Fibroblast of pulmonary artery (primary cell): ENCODE data around the gene MAPK4.

ENCODE experiments used
- DNase-seq: peaks from one replicate; pipeline ENCODE4 v3.0.0-alpha.2; 2010; ENCODE audit warnings: low read depth
- H3K4me3 ChIP-seq: replicated peaks from 2 replicates; pipeline ENCODE4 v1.5.1; 2011; ENCODE audit warnings: low read depth, mild to moderate bottlenecking, control low read depth, low read length, moderate library complexity
- TF ChIP-seq, protein P1 (sequence below): IDR thresholded peaks from 2 replicates; pipeline ENCODE4 v1.5.1; 2011; ENCODE audit warnings: mild to moderate bottlenecking, control low read depth, low read length, inconsistent platforms; ENCODE audit errors: missing control alignments

The MAPK4 gene

DNA sequence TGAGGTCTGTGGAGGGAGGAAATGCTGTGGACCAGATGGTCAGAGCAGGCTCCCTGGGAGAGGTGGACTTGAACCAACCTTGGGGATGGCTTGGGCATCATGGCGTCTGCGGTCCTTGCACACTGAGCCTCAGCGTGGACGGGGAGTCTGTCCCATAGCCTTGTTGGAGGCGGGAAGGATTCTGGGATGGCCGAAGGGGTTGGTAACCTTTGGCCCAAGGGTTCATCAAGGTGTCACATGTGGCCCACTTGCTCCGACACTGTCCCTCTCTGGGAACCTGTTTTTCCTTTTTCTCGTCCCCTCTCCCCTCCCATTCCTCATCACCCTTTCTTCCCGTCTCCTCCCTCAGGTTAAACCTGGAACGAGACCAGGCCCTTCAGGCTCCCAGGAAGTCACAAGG is 66.4 kb downstream of the MAPK4 start:
- TF ChIP-seq, protein P1, sequence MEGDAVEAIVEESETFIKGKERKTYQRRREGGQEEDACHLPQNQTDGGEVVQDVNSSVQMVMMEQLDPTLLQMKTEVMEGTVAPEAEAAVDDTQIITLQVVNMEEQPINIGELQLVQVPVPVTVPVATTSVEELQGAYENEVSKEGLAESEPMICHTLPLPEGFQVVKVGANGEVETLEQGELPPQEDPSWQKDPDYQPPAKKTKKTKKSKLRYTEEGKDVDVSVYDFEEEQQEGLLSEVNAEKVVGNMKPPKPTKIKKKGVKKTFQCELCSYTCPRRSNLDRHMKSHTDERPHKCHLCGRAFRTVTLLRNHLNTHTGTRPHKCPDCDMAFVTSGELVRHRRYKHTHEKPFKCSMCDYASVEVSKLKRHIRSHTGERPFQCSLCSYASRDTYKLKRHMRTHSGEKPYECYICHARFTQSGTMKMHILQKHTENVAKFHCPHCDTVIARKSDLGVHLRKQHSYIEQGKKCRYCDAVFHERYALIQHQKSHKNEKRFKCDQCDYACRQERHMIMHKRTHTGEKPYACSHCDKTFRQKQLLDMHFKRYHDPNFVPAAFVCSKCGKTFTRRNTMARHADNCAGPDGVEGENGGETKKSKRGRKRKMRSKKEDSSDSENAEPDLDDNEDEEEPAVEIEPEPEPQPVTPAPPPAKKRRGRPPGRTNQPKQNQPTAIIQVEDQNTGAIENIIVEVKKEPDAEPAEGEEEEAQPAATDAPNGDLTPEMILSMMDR = no peak
- H3K4me3 ChIP-seq = no peak overlapping the region
- DNase-seq = no peak

DNA sequence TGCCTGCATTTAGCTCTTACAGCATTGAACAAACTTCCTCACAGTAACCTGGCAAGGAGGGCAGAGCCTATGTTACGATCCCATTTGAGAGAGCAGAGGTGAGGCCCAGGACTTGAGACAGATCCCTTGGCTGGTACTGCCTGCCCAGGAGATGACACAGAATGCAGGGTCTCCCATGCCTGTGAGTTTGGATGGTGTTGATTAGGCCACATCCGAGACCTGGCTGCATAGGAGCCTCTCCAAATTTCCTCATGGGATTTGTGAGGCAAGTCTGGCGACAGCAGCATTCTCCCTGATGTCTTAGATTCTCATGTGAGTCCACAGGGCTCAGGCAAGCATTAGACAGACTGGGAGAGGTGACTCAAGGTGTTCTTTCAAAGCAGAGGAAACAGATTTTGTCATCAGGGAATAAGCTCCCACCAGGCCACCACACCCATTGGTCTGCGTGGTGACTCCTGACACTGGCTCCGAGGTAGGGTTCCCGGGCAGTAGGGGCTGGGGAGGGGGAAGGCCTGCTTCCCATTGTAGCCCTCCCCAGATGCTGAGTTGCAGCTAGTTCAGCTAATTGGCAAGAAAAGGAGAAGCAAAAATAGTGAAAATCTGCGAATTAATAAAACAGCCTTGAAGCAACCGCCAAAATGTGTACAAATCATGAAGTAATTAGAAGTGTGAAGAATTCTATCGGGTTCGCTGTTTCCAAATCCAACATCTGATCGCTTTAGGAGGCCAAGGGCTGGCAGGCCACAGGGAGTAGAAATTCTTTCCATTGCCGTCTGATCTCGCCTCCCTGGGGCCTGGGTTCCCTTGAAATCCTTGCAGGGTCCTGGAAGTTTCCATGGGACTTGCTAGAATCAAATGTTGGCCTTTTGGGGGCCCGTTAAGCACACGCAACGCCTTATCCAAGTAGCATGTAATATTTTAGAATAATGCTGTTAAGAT is 68.0 kb downstream of the MAPK4 start:
- no peak for DNase-seq
- H3K4me3 ChIP-seq = no peak overlapping the region
- TF ChIP-seq, protein P1 = no peak

DNA sequence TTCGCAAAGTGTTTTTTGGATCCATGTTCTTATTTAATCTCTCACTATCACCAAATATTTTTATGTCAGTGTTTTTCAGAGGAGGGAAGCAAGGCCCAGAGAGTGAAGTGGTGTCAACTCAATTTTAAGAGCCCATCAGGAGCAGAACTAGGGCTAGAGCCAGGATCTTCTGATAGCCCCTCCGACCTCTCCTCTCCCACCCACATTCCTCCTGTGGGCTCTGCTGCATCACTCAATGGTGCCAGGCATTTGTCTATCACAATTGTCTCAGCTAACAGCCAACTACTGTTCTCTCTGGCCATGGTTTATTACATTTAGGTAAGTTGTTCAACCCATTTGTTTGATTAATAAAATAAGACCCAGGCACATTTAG is 68.6 kb downstream of the MAPK4 start:
- TF ChIP-seq, protein P1 = no peak
- DNase-seq = no peak
- no peak overlapping the region for H3K4me3 ChIP-seq

DNA sequence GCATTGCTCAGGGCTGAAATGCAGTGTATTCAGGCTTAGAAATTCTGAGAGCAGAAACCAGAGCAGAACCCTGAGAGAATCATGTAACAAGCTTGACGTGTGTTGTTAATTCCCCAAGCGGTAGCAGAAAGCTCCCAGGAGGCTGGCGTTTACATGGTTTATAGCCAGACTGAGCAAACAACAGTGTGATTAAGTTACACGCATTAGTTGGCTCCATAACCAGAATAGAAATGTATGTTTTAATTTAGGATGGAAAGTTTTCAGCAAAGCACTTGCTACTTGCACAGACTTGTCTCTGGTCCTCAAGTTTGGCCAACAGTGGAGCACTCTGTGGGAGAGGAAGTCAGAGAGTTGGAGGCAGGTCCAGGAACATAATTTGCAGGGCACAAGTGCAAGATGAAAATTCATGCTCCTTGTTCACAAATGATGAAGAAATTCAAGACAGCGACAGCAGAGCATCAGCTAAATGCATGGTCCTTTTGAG is 69.3 kb downstream of the MAPK4 start:
- TF ChIP-seq, protein P1 = no peak
- H3K4me3 ChIP-seq = no peak overlapping the region
- DNase-seq = no peak

DNA sequence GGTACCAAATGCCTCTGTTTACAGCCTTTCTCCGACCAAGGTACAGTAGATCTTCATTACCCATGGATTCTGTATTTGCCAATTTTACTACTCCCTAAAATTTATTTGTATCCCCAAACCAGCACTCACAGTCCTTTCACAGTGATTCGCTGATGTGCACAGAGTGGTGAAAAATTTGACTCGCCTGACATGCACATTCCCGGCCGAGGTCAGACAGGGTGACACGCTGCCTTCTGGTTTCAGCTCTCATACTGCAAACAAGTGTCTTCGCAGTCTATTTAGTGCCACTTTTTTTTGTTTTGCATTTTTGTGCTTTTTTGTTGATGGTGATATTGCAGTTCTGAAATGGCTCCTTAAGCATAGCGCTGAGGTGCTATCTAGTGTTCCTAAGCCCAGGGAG is 71.0 kb downstream of the MAPK4 start:
- no peak for DNase-seq
- TF ChIP-seq, protein P1 = no peak
- H3K4me3 ChIP-seq = no peak overlapping the region

DNA sequence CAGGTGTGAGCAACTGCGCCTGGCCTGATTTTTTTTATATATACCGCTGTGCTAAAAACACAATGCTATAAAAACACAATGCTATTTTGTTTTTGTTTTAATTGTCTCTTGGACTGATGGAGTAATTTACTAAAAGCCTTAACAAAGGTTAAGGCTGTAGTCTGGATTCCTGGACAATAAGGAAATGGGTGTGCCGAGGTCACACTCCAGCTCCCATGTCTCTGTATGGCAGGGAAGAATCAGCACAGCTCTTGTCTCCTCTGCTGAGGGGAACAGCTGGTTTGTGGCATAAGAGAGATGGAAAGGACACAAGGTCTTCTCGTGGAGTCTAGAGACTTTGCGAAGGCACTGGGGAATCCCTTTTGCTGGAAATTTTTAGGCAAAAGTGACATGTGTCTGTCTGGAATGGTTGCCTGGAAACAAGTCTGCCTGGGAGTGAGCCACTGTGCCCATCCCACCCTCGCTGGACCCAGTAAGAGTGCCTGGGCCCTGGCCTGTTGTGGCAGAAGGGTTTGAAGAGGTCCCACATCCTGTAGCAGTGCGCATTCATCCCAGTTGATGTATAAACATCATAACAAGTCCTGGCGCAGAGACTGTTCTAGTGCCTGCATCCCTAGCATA is 73.1 kb downstream of the MAPK4 start:
- DNase-seq = no peak
- TF ChIP-seq, protein P1 = no peak
- H3K4me3 ChIP-seq = no peak overlapping the region
